ENCODE measurements around the gene MECP2.

GRCh38 chrX:154142950-154143745 lies 45.6 kb upstream of the MECP2 start:
- no peak for TF ChIP-seq CTCF (optimal IDR thresholded peaks at IDR 0.05 in 1 of 3, IDR thresholded peaks at IDR 0.05 in 1 of 3, conservative IDR thresholded peaks at IDR 0.05 in 1 of 3; ENCODE audit: extremely low read depth in 1 of 3, insufficient read depth in 2 of 3, low read length in 3 of 3)
- TF ChIP-seq EZH2 (IDR thresholded peaks at IDR 0.05; ENCODE audit: low read length): no peak

Measured in keratinocyte (primary cell).